ENCODE data around the gene PDE4A.

DNA sequence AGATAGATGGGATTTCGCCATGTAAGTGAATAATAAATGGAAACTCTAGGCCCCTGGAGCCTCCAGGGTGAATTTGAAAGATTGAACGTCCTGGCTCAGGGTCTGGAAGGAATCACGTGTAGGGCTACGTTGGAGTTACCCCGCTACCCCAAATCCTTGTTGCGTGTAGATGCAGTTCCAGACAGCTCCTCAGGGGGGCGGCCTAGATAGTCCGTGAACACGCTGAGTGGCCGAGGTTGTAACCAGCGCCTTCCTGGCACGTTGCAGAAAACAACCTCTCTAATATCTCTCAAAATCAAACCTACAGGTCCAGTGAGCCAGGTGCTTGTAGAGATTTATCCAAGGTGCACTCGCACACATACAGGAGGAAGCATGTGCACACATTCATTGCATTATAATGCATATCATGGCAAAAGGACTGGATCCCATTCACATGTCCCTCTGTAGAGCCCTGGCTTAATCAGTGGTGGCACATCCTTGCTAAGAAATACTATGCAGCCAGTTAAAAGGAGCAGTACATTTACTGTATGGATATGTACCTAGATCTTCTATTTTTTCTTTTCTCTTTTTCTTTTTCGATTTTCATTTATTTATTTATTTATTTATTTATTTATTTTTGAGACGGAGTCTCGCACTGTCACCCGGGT is 85.4 kb downstream of the PDE4A start:
- TF ChIP-seq CTCF (IDR thresholded peaks at IDR 0.05 in 4 of 5, conservative IDR thresholded peaks at IDR 0.05 in 1 of 5) (peak; percentile 52 to 79 (median 59)), POLR2A (IDR thresholded peaks at IDR 0.05) (no peak)

Data from gastrocnemius medialis (tissue), 4 donors.